Stimulated activated CD4-positive, alpha-beta T cell treated with anti-CD3 and anti-CD28 coated beads, Interleukin-12 subunit alpha, Interleukin-12 subunit beta, amount 100 ng/mL, for 24 hours (primary cell): ENCODE measurements around the gene SETMAR.
A peak's percentile ranks its signal among the peaks of the same experiment; 100 is the strongest.
"Not testable (repeated sequence)": the region's sequence is repeated elsewhere in the genome, so short reads cannot be mapped to it uniquely, and the experiment has no call there.

Source experiments
- DNase-seq, 2 experiments: peaks; one replicate each; pipeline ENCODE4 v3.0.0-alpha.2; 2020; ENCODE audit warnings: low read depth in 2 of 2

The SETMAR gene

GRCh38 chr3:4313606-4314293 is 10.6 kb downstream of the SETMAR start:
- DNase-seq: no peak

DNA sequence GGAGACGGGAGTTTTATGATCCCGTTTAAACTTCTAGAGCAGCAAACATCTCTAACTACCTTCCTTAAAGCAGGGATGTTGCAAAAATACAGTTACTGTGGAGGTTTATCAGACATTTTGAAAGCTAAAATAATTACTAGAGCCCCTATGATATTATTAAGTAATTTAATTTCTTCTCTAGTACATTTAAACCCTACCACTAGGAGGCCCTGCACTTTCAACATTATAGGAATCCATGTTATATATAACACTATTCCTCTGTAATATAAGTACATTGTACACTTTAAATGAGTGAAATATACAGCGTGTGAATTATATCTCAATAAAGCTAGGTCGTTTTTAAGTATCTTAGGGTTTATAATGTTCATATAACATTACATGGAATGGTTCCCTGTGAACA is 11.5 kb downstream of the SETMAR start:
- DNase-seq: no peak

- no peak for DNase-seq
Observed at GRCh38 chr3:4320096-4320911, 17.1 kb downstream of the SETMAR start.

DNA sequence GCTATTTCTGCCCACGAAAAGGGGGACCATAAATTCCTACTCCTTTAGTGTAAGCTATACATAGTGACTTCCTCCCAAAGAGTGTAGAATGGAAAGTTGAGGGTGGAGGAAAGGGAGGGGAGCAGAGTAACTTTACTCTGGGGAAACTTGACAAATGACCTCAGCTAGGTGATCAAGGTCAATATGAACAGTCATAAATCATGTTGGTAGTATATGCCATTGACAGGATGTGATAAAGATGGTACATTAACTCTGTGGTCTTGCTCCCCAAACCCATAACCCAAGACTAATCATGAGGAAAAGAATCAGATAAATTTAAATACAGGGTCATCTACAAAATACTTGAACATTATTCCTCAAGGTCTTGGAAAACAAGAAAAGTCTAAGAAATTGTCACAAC is 18.6 kb downstream of the SETMAR start:
- no peak for DNase-seq

DNA sequence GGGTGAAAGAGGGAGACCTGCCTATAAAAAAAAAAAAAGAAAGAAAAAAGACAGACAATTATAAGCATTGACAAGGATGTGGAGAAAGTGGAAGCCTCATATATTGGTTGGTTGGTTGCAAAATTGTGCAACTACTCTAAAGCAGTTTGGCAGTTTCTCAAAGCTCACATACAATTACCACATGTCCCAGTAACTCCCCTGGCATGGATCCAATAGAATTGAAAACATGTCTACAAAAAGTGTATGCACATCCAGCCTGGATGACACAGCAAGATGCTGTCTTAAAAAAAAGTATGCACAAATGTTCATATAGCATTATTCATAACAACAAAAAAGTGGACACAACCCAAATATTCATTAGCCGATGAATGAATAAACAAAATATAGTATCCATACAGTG is 19.5 kb downstream of the SETMAR start:
- no peak for DNase-seq

DNA sequence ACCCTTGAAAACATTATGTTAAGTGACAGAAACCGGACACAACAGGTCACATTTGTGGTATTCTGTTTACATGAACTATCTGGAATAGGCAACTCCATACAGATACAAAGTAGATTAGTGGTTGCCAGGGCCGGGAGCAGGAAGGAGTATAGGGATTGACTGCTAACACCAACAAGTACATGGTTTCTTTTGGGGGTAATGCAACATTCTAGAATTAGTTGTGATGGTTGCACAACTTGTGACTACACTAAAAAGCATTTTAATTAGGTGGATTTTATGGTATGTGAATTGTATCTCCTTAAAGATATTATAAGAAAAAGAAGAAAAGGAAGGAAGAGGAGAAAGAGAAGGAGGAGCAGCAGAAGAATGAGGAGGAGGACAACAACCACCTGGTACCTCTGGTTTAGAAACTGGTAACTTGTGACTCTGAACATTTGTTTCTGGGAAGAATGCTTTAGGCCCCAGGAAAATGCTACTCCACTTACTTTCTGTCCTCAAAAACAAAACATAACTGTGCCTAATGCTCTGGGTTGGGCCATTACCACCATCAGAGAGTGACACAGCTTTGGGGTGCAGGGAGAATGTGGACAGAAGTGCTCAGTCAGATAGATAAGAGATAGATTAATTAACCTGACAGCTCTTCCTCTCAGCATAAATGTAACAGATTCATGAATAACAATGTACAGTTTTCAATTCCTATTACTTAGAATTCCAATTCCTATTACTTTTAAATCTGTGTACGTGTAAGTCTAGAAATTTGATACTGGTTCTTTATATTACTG is 20.3 kb downstream of the SETMAR start:
- DNase-seq: no peak

GRCh38 chr3:4326868-4327267 is 23.7 kb downstream of the SETMAR start:
- DNase-seq: no peak

- not testable (repeated sequence) for DNase-seq
Observed at GRCh38 chr3:4329806-4330205, 26.6 kb downstream of the SETMAR start.

GRCh38 chr3:4332111-4332510 is 28.9 kb downstream of the SETMAR start:
- DNase-seq: no peak

DNA sequence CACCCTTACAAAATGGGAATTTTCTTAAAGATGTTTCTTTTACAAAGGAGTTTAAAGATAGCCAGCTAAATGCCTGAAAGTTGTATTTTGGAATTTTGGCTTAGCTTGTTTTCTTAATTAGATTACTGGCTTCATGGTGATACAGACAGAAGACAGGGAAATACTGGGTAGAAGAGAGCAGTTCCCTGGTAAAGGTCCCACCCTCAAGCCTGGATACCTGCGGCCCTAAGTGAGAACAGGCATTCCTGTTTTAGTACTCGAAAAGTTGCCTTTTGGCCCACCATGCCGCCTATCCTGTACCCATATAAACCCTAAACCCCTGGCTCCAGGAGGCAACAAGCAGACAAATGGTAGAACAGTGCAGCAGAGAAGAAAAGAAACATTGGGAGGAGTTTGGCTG is 29.4 kb downstream of the SETMAR start:
- no peak for DNase-seq

GRCh38 chr3:4332991-4333390 is 29.8 kb downstream of the SETMAR start:
- no peak for DNase-seq

GRCh38 chr3:4334548-4334947 is 31.4 kb downstream of the SETMAR start:
- no peak for DNase-seq

- DNase-seq: no peak
Observed at GRCh38 chr3:4335840-4336562, 32.8 kb downstream of the SETMAR start.

DNA sequence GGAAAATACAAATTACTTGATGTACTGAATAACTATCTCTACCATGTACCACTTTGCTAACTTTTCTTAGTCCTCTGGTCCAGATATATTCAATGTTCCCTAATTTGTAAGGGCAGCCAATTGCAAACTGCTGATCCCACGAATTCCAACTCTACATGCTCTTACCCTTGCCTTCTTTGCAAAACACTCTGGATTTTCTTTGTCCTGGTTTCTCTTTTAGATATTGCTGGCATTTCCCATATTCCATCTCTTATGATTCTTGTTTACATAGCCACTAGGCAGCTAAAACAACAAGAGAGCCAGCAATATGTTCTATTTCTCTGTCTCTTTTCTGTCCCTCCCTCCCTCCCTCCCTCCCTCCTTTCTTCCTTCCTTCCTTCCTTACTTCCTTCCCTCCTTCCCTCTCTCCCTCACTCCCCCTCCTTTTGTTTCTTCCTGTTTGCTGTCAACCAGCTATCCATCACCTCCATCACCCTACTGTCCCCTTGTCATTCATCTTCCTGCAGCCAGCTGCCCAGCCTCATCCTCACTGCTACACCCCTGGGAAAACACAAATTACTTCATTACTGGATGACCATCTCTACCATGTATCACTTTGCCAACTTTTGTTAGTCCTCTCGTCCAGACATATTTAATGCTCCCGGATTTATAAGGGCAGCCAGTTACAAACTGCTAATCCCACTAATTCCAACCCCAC is 33.8 kb downstream of the SETMAR start:
- no peak for DNase-seq

DNA sequence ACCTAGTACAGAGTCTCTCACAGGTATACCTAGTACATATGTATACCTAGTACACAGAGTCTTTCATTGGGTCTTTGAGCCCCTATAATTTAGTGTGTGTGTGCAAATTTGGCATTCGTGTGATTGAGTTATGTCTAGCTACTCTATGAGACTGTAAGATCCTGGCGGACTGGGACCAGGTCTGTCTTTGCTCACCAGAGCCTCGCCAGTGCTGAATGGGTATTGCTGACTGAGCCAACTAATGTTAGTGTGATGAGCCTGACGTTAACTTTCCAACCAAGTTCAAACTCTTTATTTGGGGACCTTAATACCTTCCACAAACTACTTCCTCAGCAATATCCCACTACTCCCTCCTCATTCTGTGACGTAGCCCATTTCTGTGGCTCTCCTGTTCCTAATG is 35.6 kb downstream of the SETMAR start:
- DNase-seq: no peak

DNA sequence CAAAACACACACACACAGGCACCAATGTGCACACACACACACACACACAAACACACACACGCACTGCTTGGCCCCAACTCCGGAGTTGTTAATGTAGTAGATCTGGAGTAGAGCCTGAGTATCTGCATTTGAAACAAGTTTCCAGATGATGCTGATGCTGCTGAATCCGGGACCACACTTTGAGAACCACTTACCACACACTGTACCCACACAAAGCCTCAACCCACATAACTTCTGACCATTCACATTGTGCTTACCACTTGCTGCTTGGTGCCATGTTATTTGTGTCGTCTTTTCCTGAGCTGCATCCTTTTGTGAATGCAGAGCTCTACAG is 36.9 kb downstream of the SETMAR start:
- no peak for DNase-seq

GRCh38 chr3:4340411-4341335 is 37.5 kb downstream of the SETMAR start:
- DNase-seq: no peak

DNA sequence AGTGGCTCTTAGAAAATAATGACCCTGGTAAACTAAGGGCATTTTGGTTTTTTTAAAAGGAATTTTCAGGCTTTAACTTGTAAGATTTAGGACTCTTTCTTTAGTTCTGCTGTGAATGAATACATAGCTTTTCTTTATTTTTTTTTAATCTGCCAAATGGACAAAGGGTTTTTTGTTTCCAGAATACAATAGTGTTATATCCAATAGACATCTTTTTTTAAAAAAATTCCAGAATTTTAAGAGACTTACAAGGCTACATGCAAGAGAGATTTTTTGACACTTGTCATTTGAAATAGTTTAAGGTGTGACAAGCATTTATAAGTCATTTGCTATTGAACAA is 38.1 kb downstream of the SETMAR start:
- no peak for DNase-seq

DNA sequence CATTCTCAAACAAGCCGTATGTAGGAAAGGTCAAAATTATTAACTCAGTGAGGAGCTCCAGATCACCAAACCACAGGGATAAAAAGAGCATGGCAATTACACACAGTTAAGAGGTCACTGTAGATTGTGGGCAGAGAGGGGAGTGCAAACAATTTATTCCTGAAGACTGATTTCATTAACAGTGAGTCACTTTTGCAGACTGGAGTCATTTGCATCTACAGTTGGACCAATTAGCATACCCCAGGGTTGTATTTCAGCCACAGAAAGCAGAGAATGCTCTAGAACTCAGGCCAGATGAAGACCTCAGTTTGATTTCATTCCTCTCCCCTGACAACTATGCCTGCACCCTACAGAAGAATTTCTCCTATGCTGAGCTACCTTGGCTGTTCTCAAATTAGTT is 40.1 kb downstream of the SETMAR start:
- DNase-seq: no peak

- DNase-seq: peak; percentile 7 to 22
Observed at GRCh38 chr3:4350789-4351163, 47.6 kb downstream of the SETMAR start.
